ENCODE measurements around the gene DYNLT5. TPM values are rescaled to one million over a fixed set of nuclear protein-coding genes. Genes with fewer than 3 reads are reported as not detected.

Gene DYNLT5
- total RNA-seq, 1 experiment from 2014 or later, result not detected

DNA sequence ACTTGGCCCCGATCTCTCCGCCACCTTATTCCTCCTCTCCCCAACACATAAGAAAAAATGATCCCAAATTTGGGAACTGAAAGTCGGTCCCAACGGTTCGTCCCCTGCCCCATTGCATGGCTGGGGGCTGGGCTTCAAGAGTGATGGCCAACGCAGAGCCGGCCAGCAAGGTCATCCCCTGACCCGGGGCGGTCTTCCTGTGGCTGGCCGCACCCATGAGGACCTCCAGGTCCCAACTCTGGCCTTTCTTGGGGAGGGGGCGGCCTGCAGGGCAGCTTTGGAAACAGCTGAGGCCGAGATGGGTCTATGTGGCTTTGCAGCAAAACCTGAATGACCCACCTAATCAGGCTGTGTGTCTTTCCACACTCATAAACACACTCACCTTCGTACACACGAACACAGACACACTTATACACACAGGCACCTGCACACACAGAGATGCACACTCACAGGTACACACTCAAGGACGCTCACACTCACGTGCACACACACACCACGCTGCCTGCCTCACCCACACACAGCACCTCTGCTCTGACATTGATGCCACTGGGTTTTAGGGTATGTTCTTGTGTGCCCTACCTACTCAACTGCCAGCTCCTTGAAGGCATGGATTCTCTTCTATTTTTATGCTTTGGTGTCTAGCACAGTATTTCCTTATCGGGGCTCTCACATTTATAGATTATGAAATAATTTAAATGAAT, 562 bp downstream of the DYNLT5 start:
- H3K36me3 ChIP-seq (ENCODE audit: control insufficient read depth, insufficient read depth, low read length), result no peaks in the 10 kb centered on the region
- in situ Hi-C loops (cut with HindIII; ENCODE audit: low pct_unique_long_range_greater_than_20kb, low sequenced_read_pairs) (no loop called here), intact Hi-C loops (cut with micrococcal nuclease; ENCODE audit: unreplicated experiment) (no loop called here)
- no peak overlapping the region for H3K27ac ChIP-seq (ENCODE audit: low read length)
- BruUV-seq (replicated peaks), result no TSS peak
- no peaks in the 10 kb centered on the region for H3K4me1 ChIP-seq (ENCODE audit: control insufficient read depth, insufficient read depth, low read length)
- DNase-seq (ENCODE audit: low read depth, low spot score) (no peak), ATAC-seq (no peak)
- ChIA-PET POLR2A (no interaction called here), CTCF (no interaction called here)
- peaks cover 5% of the 10 kb centered on the region for H3K27me3 ChIP-seq (ENCODE audit: control insufficient read depth, insufficient read depth, low read length)
- H3K4me3 ChIP-seq (ENCODE audit: low read depth in 2 of 2, low read length in 2 of 2), result no peak overlapping the region
- H3K9me3 ChIP-seq (ENCODE audit: control insufficient read depth, insufficient read depth, low read depth, low read length), result no peaks in the 10 kb centered on the region
- TF ChIP-seq POLR2AphosphoS5 (IDR thresholded peaks at IDR 0.05; ENCODE audit: low read depth, low read length) (no peak), SIN3A (IDR thresholded peaks at IDR 0.05; ENCODE audit: borderline replicate concordance, insufficient read depth, low read depth, low read length) (no peak), TCF7L2 (IDR thresholded peaks at IDR 0.05; ENCODE audit: low read depth, low read length) (no peak)
- TF ChIP-seq, protein P1, sequence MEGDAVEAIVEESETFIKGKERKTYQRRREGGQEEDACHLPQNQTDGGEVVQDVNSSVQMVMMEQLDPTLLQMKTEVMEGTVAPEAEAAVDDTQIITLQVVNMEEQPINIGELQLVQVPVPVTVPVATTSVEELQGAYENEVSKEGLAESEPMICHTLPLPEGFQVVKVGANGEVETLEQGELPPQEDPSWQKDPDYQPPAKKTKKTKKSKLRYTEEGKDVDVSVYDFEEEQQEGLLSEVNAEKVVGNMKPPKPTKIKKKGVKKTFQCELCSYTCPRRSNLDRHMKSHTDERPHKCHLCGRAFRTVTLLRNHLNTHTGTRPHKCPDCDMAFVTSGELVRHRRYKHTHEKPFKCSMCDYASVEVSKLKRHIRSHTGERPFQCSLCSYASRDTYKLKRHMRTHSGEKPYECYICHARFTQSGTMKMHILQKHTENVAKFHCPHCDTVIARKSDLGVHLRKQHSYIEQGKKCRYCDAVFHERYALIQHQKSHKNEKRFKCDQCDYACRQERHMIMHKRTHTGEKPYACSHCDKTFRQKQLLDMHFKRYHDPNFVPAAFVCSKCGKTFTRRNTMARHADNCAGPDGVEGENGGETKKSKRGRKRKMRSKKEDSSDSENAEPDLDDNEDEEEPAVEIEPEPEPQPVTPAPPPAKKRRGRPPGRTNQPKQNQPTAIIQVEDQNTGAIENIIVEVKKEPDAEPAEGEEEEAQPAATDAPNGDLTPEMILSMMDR (IDR thresholded peaks at IDR 0.05), result no peak
- TF ChIP-seq, protein P2, sequence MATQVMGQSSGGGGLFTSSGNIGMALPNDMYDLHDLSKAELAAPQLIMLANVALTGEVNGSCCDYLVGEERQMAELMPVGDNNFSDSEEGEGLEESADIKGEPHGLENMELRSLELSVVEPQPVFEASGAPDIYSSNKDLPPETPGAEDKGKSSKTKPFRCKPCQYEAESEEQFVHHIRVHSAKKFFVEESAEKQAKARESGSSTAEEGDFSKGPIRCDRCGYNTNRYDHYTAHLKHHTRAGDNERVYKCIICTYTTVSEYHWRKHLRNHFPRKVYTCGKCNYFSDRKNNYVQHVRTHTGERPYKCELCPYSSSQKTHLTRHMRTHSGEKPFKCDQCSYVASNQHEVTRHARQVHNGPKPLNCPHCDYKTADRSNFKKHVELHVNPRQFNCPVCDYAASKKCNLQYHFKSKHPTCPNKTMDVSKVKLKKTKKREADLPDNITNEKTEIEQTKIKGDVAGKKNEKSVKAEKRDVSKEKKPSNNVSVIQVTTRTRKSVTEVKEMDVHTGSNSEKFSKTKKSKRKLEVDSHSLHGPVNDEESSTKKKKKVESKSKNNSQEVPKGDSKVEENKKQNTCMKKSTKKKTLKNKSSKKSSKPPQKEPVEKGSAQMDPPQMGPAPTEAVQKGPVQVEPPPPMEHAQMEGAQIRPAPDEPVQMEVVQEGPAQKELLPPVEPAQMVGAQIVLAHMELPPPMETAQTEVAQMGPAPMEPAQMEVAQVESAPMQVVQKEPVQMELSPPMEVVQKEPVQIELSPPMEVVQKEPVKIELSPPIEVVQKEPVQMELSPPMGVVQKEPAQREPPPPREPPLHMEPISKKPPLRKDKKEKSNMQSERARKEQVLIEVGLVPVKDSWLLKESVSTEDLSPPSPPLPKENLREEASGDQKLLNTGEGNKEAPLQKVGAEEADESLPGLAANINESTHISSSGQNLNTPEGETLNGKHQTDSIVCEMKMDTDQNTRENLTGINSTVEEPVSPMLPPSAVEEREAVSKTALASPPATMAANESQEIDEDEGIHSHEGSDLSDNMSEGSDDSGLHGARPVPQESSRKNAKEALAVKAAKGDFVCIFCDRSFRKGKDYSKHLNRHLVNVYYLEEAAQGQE (IDR thresholded peaks at IDR 0.05; ENCODE audit: insufficient read depth in 1 of 2, low read depth in 2 of 2, low read length in 1 of 2), result no peak

DNA sequence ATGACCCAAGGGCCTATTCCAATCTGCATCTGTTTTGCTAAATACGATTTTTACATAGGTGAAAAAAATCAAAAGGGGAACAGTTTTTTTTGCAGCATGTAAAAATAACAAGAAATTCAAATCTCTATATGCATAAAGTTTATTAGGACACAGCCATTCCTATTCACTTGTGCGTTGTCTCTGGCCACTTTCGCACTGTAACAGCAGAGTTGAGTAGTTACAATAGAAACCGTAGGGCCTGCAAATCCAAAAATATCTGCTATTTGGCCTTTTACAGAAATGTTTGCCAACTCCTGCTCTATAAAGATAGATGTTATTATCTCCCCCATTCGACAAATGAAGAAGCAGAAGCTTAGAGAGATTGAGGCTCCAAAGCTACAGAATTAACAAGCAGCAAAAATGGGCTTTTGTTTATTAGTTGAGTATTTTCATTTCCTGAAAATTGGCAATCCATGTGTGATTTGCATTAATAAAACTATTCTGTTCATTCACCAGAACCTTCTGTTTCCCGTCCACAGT, 5.5 kb downstream of the DYNLT5 start:
- CTCF ChIA-PET, result no interaction called here
- Histone ChIP-seq H3K4me1 (ENCODE audit: control insufficient read depth, insufficient read depth, low read length) (no peaks in the 10 kb centered on the region), H3K36me3 (ENCODE audit: control insufficient read depth, insufficient read depth, low read length) (no peaks in the 10 kb centered on the region), H3K9me3 (ENCODE audit: control insufficient read depth, insufficient read depth, low read depth, low read length) (no peaks in the 10 kb centered on the region), H3K4me3 (ENCODE audit: low read depth in 2 of 2, low read length in 2 of 2) (no peak overlapping the region), H3K27ac (ENCODE audit: low read length) (no peak overlapping the region), H3K27me3 (ENCODE audit: control insufficient read depth, insufficient read depth, low read length) (peaks cover 2% of the 10 kb centered on the region; the same call in 1 of the 2 replicates)
- TF ChIP-seq, protein P2 (IDR thresholded peaks at IDR 0.05; ENCODE audit: insufficient read depth in 1 of 2, low read depth in 2 of 2, low read length in 1 of 2), result no peak
- TF ChIP-seq TCF7L2 (IDR thresholded peaks at IDR 0.05; ENCODE audit: low read depth, low read length), result no peak
- TF ChIP-seq, protein P1 (IDR thresholded peaks at IDR 0.05), result no peak
- ATAC-seq (no peak), DNase-seq (ENCODE audit: low read depth, low spot score) (no peak)
- no TSS peak for BruUV-seq (replicated peaks)
- in situ Hi-C loops (cut with HindIII; ENCODE audit: low pct_unique_long_range_greater_than_20kb, low sequenced_read_pairs) (no loop called here), intact Hi-C loops (cut with micrococcal nuclease; ENCODE audit: unreplicated experiment) (no loop called here)
- POLR2A ChIA-PET, result no interaction called here

Data from Panc1 (cell line).